Stomach (tissue), 9 donors: ENCODE measurements around the gene NR4A3. TPM values are rescaled to one million over a fixed set of nuclear protein-coding genes. Genes with fewer than 3 reads are reported as not detected.

ENCODE experiments used
- DNase-seq, 2 donors: peaks; one replicate each; pipeline versions ENCODE4 v3.0.0 to v3.0.0-alpha.2; 2013 to 2019
- H3K27ac ChIP-seq, 5 donors: fragments of 200-600 bp in 4 of 5; sonication (generic) in 4 of 5; one replicate each; pipeline ENCODE4 v1.5.1; 2013 to 2019; ENCODE audit warnings: mild to moderate bottlenecking in 1 of 5, moderate library complexity in 1 of 5
- H3K27me3 ChIP-seq, 3 donors: fragments of 200-600 bp; sonication (generic); one replicate each; pipeline ENCODE4 v1.5.1; 2017 to 2019; ENCODE audit warnings: mixed run types in 1 of 3
- H3K36me3 ChIP-seq, 4 donors: fragments of 200-600 bp; sonication (generic); 1 replicate in 3 of 4; 2 replicates in 1 of 4; pipeline ENCODE4 v1.5.1; 2016 to 2019
- H3K4me1 ChIP-seq, 4 donors: fragments of 200-600 bp; sonication (generic); one replicate each; pipeline ENCODE4 v1.5.1; 2016 to 2019
- H3K4me3 ChIP-seq, 4 donors: fragments of 200-600 bp; sonication (generic) in 3 of 4; one replicate each; pipeline ENCODE4 v1.5.1; 2016 to 2019; ENCODE audit warnings: mild to moderate bottlenecking in 1 of 4
- H3K9me3 ChIP-seq, 4 donors: fragments of 200-600 bp; sonication (generic); one replicate each; pipeline ENCODE4 v1.5.1; 2016 to 2019
- EP300 ChIP-seq: sonication (generic); formaldehyde crosslinking; IDR thresholded peaks from one replicate; pipeline ENCODE4 v1.6.1; 2017; ENCODE audit warnings: antibody characterized with exemption
- POLR2A ChIP-seq, 4 donors: fragments of 450-650 bp; IDR thresholded peaks; one replicate each; pipeline ENCODE4 v1.6.1; 2016; ENCODE audit warnings: antibody characterized with exemption in 4 of 4, control low read depth in 2 of 4, mild to moderate bottlenecking in 1 of 4, moderate library complexity in 1 of 4
- POLR2AphosphoS5 ChIP-seq, 3 donors: sonication (generic); formaldehyde crosslinking; IDR thresholded peaks; one replicate each; pipeline ENCODE4 v1.6.1; 2016; ENCODE audit warnings: antibody characterized with exemption in 3 of 3
- WGBS, 5 donors: extraction: QIAGEN DNeasy Blood & Tissue Kit in 3 of 5; methylation state at CpG; one replicate each; pipeline versions ENCODE4 v1.1.5 to v1.1.7; 2013 to 2018; 5-methylcytosine and 5-hydroxymethylcytosine counted together
- intact Hi-C: fragments of 100-400 bp; cut with DNase I; formaldehyde crosslinking; loops from one replicate; pipeline ENCODE4 v1.15.1; 2023; ENCODE audit warnings: low total_unique reads
- polyA plus RNA-seq, 3 donors: library from polyadenylated mRNA; stranded (reverse); fragments of 200-250 nt; gene quantifications; one replicate each; pipeline ENCODE4 v1.2.3, GENCODE V29; 2013
- total RNA-seq, 5 donors: library from RNA; depleted of rRNA; stranded (reverse); fragments of >200 nt; gene quantifications; one replicate each; pipeline versions ENCODE4 v1.1.0 to v1.2.3, GENCODE V29; 2014 to 2016
- TF ChIP-seq, protein P1 (sequence below), 7 experiments: fragments of 450-650 bp in 4 of 7; fragments of 200-600 bp in 3 of 7; sonication (generic) in 3 of 7; IDR thresholded peaks; one replicate each; pipeline ENCODE4 v1.5.1; 2016 to 2019; ENCODE audit warnings: antibody characterized with exemption in 7 of 7, control low read depth in 2 of 7, mild to moderate bottlenecking in 1 of 7
- donor health status: healthy with polysubstance abuse.
- donor health status: Bipolar disorder and iron deficiency.
- donor health status: healthy.

The NR4A3 gene
- total and polyA plus RNA-seq, 8 donors, result 0.58 to 51.8 (median 3.2) TPM

DNA sequence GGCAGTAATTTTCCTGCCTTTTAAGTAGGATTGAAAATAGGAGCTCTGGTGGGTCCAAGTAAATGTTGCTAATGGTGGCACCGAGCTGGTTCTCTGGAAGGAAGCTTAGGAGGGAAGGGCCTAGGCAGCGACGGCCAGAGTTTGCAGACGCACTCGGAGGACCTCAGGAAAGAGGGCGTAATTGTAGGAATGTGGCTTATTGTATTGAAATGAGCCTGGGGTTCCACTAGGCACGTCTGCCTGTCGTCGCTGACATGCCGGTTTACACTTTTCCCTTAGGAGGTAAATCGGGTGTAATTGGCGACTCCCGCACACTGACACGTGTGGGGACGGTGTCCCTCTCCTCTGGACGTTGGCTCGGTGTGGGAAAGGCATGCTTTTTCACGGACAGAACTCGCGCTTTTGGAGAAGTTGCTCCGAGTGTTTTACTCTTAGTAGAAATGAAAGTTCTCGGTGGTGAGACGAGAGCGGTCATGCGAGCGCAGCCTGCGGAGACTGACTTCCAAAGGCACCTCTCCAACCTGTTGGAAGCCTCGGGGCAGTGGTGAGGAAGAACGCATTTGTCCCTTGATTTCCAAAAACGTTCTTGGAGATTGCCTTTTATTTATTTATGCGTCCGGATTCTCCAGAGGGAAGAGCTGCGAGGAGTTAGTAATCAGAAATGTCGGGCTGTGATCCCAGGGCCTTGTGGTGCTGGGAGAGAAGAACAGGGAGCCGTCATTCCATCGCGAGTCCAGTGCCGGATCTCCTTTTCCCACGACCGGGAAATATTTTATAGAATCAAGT lies 1.3 kb downstream of the NR4A3 start:
- peak overlapping the region in 4 of 5 donors; percentile 95 to 100 (median 99) for H3K27ac ChIP-seq
- no peak for TF ChIP-seq EP300
- TF ChIP-seq POLR2A (IDR thresholded peaks at IDR 0.05), result no peak
- TF ChIP-seq, protein P1, sequence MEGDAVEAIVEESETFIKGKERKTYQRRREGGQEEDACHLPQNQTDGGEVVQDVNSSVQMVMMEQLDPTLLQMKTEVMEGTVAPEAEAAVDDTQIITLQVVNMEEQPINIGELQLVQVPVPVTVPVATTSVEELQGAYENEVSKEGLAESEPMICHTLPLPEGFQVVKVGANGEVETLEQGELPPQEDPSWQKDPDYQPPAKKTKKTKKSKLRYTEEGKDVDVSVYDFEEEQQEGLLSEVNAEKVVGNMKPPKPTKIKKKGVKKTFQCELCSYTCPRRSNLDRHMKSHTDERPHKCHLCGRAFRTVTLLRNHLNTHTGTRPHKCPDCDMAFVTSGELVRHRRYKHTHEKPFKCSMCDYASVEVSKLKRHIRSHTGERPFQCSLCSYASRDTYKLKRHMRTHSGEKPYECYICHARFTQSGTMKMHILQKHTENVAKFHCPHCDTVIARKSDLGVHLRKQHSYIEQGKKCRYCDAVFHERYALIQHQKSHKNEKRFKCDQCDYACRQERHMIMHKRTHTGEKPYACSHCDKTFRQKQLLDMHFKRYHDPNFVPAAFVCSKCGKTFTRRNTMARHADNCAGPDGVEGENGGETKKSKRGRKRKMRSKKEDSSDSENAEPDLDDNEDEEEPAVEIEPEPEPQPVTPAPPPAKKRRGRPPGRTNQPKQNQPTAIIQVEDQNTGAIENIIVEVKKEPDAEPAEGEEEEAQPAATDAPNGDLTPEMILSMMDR (IDR thresholded peaks at IDR 0.05), result peak in 1 of 7 experiments; percentile 5
- no peak for TF ChIP-seq POLR2AphosphoS5 (IDR thresholded peaks at IDR 0.05)
- 0 to 1% (median 0%) methylated on average over 40 of the region's 40 CpGs for WGBS, 5 donors
- H3K27me3 ChIP-seq, result peaks cover 0 to 54% (median 19%) of the 10 kb centered on the region in 3 donors
- H3K36me3 ChIP-seq, result no peaks in the 10 kb centered on the region
- DNase-seq, result peak; percentile 42 to 55
- peak overlapping the region; percentile 71 to 95 (median 81) for H3K4me3 ChIP-seq
- H3K4me1 ChIP-seq, result peaks cover 23 to 61% (median 56%) of the 10 kb centered on the region in 4 donors
- no peaks in the 10 kb centered on the region for H3K9me3 ChIP-seq
- intact Hi-C loops, result no loop called here

DNA sequence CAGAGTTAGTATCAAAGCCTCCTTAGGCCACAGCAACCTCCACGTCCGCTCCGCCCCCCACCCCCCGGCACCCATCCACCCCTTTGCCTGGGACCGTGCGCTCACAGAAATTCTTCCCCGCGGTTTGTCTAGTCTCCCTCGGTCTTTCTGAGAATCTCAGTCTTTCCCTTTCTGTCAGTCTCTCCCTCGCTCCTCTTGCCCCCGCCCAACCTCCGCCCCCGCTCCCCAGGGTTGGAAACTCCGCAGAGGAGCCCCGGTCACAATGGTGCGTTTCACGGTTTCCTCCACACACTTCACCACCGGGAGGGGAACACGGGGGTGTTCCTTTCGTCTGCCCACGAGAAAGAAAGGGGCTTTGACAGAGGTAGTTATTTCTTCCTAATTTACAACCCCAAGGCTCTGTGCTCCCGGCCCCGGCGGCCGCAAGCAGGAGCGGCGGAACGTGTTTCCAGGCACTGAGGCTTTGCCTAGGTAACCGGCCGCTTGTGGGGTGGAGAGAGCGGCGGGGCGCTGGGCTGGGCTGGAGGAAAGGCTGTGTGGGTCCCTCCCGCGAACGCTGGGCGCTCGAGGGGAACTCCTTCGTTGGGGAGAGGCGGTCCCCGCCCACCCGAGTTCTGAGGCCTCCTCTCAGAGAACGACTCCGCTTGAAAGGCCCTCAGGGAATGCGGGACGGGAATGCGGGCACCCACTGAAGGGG lies 2.1 kb downstream of the NR4A3 start:
- H3K27ac ChIP-seq, result peak overlapping the region in 4 of 5 donors; percentile 95 to 100 (median 99)
- H3K36me3 ChIP-seq, result no peaks in the 10 kb centered on the region
- peaks cover 0 to 62% (median 28%) of the 10 kb centered on the region in 3 donors for H3K27me3 ChIP-seq
- H3K4me1 ChIP-seq, result peaks cover 18 to 59% (median 51%) of the 10 kb centered on the region in 4 donors
- H3K4me3 ChIP-seq, result peak overlapping the region; percentile 71 to 95 (median 81)
- 0 to 1% (median 0%) methylated on average over 25 to 47 of the region's 47 CpGs for WGBS, 5 donors
- H3K9me3 ChIP-seq, result no peaks in the 10 kb centered on the region
- intact Hi-C loops, result no loop called here
- TF ChIP-seq, protein P1 (IDR thresholded peaks at IDR 0.05), result no peak
- TF ChIP-seq POLR2A (IDR thresholded peaks at IDR 0.05) (no peak), EP300 (no peak), POLR2AphosphoS5 (IDR thresholded peaks at IDR 0.05) (no peak)
- peak; percentile 51 to 78 for DNase-seq

DNA sequence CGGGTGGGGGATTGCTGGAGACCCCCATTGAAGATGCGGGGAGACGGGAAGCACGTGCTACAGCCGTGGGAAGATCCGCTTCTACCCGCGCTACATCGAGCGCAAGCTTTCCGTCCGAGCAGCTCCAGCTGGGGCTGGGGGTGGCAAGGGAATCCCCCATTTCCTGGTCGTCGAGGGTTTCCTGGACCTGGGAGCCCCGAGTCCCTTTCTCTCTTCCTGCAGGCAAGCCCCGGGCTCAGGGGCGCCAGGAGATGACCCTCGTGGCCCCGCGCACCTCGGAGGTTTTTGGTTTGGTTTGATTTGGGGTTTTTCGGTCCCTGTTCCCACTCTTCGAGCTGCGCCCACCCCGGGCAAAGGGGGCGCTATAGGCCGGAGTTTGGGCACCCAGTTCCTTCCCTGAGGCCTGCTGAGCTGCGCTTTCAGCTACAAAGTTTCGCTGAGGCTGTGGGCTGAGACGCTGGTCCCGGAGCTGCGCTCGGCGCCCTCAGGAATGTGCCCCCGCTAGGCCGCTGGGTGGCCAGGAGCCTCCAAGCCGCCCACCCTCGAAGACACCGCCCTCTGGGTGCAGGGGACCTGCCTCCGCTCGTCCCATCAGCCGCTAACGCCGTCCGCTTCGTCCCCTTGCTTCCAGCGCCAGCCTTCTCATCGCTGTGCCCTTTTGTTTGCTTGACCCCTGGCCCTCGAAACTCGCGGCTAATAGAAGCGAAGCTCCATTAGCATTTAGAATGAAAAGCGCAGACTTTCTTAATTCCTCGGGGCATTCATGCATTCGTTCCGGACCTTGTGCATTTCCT lies 2.9 kb downstream of the NR4A3 start:
- no peaks in the 10 kb centered on the region for H3K9me3 ChIP-seq
- peak overlapping the region in 3 of 5 donors; percentile 95 to 100 (median 99) for H3K27ac ChIP-seq
- peak overlapping the region; percentile 71 to 95 (median 81) for H3K4me3 ChIP-seq
- 3 to 17% (median 5%) methylated on average over 24 to 56 of the region's 56 CpGs for WGBS, 5 donors
- peaks cover 17 to 58% (median 49%) of the 10 kb centered on the region in 4 donors for H3K4me1 ChIP-seq
- intact Hi-C loops, result no loop called here
- peaks cover 0 to 70% (median 30%) of the 10 kb centered on the region in 3 donors for H3K27me3 ChIP-seq
- TF ChIP-seq POLR2AphosphoS5 (IDR thresholded peaks at IDR 0.05), result no peak
- TF ChIP-seq, protein P1 (IDR thresholded peaks at IDR 0.05), result peak in 5 of 7 experiments; percentile 18 to 45 (median 40)
- TF ChIP-seq EP300, result no peak
- TF ChIP-seq POLR2A (IDR thresholded peaks at IDR 0.05), result no peak
- DNase-seq, result peak; percentile 64 to 82
- peaks cover 0 to 6% (median 0%) of the 10 kb centered on the region in 4 donors for H3K36me3 ChIP-seq
